GM19455 (cell line): ENCODE data around the gene LAMB1.

Experiments
- ATAC-seq: cut with Tn5 transposase; IDR thresholded peaks from one replicate; pipeline ENCODE4 v1.9.1; 2021; ENCODE audit not compliant: unreplicated experiment

LAMB1 gene

DNA sequence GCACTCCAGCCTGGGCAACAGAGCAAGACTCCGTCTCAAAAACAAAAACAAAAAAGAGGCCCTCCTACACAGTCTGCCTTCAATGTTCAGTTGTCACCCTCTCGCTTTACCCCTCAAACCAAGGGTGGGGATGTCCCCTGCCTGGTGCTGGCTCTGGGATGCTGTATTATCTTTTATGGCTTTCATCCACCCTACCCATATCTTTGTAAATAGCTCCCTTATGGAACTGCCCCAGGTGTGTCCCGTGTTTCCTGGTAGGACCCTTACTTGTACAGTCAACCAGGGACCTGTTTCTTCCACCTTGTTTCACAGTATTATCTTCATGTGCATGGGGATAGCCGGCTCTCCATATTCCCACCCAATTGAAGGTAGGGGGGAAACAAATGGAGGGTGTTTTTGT lies 15.7 kb upstream of the LAMB1 start:
- ATAC-seq: no peak

- no peak for ATAC-seq
Observed at GRCh38 chr7:108017776-108018151, 14.8 kb upstream of the LAMB1 start.

- no peak for ATAC-seq
Observed at GRCh38 chr7:108016841-108017775, 14.1 kb upstream of the LAMB1 start.

DNA sequence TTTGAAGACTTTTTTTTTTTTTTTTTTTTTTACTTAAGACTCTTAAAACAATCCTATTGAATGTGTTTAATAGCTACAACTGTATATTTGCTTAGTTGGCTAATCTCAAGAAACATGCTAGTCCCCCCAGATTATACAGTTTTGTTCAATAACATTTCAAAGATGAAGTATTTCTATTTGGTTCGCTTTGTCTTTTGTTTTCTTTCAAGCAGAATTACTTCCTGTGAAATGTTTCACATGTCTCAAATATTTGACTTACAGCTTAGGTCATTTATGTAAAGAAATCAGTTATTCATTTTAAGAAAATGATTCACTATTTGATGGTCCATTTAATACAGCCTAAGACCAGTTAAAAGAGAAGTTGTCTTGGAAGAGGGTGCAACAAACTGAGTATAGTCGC lies 12.8 kb upstream of the LAMB1 start:
- no peak for ATAC-seq

GRCh38 chr7:108014747-108015682 lies 12.1 kb upstream of the LAMB1 start:
- no peak for ATAC-seq

DNA sequence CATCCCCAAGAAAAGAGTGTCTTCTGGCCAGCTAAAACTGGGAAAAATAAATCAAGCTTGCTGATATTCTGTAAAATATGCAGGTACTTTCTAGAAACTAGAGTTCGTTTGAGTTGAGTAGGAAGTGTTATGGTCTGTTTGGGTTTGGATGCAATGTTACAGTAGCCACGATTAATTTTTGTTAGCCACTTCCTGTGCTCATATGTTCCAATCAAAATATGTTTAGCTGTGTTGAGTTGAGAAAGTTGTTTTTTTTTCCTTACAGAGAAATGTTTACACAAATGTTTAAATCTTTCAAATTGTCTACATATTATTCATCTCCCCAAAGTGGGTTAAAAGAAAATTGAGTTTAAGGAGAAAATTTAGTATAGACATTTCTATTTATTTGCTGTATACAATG lies 11.3 kb upstream of the LAMB1 start:
- ATAC-seq: no peak

DNA sequence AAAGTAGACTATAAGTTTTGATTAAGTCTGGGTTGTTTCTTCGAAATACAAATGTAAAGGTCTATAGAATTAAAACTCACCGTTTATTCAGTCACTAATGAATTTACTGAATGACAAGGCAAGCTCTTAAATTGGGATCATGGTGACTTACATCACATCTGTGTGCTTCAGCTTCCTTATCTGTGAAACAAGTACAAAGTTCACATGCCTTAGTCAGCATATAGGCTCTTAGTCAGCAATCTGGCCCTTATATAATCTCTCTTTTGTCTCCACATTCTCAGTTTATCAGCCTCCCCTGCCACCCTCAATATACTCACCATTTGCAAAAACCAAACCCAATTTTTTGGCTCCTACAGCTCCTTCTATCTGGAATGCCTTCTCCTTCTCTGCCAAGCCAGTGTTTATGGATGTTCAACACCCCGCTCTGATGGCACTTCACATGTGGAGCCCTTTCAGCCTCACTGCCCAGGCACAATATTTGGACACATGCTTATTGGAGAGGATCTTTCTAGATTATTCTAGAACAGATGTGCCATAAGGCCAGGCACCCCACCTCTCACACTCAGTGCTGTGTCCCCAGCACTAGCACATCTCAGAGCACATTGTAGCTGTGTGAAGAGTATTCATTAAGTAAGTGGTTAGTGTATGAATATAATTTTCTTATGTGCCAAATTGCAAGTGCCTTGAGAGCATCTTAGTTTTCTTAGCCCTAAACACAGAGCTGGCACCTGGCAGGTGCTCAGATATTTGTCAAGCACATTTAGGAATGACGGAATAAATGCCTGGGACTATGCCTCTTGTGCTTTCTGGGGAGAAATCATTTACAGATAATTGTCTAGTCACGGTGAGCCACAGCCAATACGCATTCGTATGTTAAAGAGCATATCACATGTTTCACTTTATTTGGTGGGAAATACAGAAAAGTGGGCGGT lies 9.8 kb upstream of the LAMB1 start:
- no peak for ATAC-seq

DNA sequence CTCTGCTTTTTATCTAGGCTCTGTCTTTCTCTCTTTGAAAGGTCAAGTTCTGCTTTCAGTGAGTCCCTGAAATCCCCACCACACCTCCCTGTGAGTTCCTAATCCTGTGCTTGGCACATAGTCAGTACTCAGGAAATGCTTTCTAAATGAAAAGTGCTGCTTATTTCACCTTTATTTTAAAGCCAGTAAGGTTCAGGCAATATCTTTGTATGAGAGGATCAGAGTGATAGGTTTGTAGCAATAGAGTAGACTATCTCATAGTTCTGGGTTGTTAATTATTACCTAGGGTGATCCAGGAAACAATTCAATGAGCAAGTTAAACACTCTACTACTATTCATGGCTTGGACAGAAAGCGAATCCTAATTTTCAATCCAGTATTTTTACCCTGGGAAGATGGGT lies 7.4 kb upstream of the LAMB1 start:
- no peak for ATAC-seq

DNA sequence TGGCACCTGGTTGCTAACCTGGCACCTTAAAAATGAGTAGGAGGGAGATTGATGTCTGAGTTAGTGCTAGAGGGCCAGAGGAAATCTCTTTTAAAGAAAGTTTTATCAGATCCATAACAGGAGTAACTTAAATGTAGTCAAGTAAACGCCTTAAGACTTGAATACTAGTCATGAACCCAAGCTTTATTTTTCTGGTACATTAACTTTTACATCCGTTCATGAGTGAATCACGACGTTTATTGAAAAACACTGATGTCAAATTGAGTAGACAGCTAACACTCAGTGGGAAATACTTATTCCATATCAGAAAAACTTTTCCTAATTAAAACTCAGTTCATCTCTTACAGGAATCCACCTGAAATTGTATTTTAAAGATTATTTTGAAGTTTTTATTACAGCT lies 6.9 kb upstream of the LAMB1 start:
- ATAC-seq: no peak

- ATAC-seq: no peak
Observed at GRCh38 chr7:108008827-108009226, 5.9 kb upstream of the LAMB1 start.

DNA sequence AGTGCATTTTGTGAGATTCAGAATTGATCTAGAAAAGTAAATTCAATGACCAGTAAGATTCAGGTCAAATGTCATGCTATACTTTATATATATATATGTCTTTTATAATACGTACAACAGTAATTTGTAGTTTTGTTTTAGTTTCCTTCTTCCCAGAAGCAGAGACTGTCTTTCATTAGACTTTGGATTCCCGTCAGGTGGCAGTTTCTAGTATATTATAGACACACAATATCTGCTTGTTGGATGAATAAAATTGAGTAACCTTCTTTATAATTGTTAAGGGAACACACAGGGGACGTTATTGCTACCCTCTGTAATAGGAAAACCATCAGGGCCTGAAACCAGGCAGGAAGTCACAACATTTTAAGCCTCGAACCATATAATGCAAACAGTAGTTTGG lies 5.3 kb upstream of the LAMB1 start:
- ATAC-seq: no peak

GRCh38 chr7:108007762-108008161 lies 4.8 kb upstream of the LAMB1 start:
- ATAC-seq: no peak

DNA sequence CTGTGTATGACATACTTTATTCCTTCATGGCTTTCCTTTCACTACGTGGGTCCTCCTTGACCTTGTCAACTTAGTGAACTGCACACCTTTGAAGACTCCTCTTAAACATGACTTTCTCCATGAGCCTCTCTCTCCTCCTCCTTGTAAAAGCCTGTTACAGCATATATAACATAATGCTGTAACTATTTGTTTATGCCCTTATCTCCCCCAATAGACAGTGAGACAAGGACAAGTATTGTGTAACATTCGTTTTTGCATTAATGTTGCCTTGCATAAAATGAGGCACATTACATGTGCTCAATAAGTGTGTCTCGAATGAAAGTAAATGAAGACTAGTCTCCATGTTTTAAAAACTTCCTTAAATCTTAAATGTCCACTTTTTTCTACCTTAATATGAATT lies 4.3 kb upstream of the LAMB1 start:
- ATAC-seq: no peak

- ATAC-seq: no peak
Observed at GRCh38 chr7:108004220-108005142, 1.5 kb upstream of the LAMB1 start.

GRCh38 chr7:108003599-108003935 lies 606 bp upstream of the LAMB1 start:
- ATAC-seq: no peak

DNA sequence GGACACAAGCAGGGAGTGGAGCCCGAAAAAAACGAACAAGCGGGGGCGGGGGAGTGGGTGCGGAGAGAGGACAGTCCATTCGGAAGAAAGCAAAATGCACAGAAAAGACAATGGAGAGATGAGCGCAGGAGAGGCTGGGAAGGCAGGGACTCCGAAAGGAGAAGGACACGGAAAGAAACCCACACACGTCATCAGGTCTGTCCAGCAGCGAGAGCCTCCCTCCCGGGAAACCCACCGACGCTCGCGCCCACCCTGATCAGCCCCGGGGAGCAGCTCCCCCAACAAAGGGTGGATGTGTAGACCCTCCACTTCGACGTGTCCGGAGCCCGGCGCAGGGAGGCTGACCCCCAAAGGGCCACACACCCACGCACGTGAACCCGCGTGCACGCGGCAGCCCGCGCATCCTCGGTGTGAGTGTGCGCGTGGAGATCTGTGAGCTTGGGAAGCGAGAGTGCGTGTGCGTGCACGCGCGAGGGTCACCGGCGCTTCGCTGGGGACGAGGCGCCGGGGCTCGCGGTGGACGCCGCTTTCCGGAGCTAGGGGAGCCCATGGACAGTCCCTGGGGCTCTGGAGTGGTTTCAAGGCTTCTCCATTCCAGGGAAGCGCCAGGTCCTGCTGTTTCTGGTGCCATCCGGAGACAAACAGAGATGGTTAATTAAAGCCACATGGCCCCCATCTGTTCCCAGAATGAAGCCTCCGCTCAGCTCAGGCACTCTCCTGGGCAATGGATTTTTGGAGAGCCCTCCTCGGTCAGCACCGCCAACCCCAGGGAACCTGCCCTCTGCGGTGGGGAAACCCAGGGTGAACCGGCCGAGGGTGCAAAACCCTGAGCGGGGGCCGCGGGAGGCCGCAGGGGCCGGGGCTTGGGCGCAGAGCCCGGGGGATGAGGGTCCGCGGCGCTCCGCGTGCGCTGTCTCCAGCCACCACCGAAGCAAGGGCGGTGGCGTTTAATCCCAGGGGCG lies 916 bp downstream of the LAMB1 start:
- no peak for ATAC-seq

DNA sequence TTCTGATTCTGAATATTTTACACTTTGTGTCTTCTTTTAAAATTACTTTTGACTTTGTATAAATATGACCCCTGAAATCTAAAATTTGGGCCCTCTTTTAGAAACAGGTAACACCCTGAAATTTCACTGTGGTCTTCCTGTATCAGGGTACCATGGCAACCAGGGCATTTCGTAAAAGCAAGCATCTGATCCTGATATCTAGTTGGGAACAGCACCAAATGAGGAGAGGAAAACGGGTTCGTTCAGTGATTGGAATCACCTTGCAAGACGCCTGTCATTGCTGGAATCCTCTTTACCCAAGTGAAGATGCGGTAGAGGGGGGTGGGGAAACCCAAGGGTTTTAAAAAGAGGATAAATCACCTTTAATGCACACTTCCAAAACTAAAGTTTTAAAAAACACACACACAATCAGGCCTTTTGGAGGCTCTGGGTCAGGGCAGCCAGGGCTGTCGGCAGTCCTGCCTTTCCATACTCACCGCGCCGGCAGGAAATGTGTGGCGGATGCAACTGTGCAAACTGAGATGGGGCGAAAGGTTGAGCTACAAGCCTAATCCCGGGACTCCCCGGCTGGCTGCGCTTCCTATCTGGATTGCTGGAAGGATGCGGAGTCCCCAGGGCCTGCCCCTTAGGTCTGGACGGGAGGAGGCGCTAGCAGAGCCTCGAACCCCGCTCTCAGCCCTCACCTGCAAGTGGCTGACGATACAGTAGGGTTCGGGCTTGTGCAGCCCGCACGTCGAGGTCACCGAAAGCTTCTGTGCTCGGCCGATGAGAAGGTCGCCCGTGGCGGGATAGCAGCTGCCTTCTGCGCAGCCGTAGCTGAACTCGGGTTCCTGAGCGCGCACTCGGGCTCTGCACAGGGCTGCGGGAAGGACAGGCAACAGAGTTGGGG lies 1.8 kb downstream of the LAMB1 start:
- no peak for ATAC-seq
